ENCODE measurements around the gene HBEGF. TPM values are rescaled to one million over a fixed set of nuclear protein-coding genes. Genes with fewer than 3 reads are reported as not detected.

Gene HBEGF, protein sequence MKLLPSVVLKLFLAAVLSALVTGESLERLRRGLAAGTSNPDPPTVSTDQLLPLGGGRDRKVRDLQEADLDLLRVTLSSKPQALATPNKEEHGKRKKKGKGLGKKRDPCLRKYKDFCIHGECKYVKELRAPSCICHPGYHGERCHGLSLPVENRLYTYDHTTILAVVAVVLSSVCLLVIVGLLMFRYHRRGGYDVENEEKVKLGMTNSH
- total RNA-seq = under 0.01 and 1.2 TPM in 2 replicates

DNA sequence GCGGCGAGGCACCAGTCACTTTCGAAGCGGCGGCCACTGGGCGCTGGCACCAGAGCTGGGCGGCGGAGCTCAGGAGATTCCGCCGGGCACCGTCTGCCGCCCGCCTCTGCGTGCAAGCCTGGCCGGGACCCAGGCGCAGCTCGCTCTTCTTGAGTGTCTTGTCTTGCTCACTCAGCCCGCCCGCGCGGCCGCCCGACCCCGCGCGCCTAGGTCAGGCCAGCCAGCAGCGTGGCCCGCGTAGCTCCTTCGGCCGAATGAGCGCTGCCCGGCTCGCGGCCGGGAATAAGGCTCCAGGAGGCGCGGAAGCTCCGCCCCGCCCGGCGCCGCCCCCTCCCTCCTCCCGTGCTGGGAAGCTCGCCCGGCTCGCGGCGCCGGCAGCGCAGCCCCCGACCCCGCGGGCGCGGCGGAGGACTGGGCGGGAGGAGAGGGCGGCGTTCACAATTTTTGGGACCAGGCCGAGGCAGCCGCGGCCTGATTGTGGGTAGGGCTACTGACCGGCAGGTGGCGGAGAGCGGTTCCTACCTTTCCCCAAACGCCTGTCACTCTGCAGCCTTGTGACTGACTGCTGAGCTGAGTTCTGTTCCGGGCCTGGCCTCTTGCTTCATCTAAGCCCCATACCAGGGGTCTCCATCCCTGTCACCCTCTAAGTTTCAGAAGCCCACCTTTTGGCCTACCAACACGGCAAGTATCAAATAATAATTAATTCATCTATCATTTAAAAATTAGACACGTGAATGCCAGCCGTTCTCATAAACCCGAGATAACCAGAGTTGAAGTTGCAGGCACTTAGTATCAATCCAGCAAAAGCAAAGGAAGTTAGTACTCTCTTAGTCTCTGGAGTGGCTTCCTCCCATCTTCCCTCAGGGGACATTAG is at the start of gene HBEGF:
Gene HBEGF (minus strand): TSS at position 256 of the 874 bp plus-strand sequence. CDS start 275 bp downstream, outside the sequence.

DNA sequence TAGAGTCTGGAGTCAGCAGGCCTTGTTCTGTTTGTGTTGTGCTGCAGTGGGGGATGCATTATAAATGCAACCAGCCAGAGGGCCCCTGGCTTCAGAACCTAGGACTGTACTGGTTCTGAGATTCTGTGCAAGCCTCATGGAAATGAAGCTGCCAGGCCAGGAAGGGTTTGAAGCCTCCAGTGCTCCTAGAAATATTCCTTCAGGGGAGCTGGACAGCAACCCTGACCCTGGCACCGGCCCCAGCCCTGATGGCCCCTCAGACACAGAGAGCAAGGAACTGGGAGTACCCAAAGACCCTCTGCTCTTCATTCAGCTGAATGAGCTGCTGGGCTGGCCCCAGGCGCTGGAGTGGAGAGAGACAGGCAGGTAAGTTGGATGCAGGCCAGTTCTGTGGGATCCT is 13.7 kb upstream of the HBEGF start, which contains the start of gene SLC4A9:
Gene SLC4A9 (plus strand): TSS at position 94 of the 400 bp plus-strand sequence. CDS start 43 bp downstream, at position 137.

DNA sequence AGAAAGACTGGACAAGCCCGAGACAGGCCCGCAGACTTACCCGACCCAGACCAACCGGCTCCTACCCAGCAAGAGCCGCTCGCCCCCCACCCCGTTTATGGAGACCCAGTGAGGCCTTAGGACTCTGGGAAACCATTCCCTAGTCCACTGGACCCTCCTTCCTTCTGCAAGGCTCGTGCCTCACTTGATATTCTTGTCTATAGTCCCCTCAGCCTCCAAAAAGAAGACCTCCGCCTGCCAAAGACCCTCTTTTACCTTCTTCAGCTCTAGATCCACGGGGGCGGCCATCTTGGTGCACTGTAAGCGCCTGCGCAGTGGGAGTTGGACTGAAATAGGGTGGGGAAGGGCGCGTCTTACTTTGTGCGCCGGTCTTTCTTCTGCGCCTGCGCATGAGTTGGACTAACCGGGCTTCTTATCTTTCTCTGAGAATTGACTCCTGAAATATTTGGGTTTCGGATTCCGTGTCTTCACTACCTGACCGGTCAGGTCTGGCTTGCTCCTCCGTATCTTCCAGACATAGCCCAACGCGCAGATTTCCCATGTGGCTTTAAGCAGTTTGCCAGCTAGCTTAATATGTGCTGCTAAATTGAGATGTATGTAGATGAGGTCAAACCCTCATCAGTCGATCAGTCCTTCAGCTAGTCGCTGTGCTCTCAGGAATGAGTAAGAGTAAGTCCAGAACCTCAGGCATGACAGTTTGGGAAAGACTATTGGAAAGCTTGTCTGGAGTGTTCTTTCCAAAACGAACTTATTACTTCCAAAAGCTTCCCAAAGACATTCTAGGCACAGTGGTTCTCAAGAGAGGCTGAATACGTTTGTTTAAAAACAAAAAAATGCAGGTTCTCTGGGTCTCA is 43.4 kb downstream of the HBEGF start, which contains the start of gene PFDN1:
Gene PFDN1 (minus strand): TSS at position 316 of the 854 bp plus-strand sequence. CDS start 28 bp downstream, at position 288.

Other genes starting within 250 kb of the HBEGF start
- gene PURA, start 232.5 kb downstream of the HBEGF start, total RNA-seq = 16.2 and 19.2 TPM in 2 replicates
- gene IGIP, start 220.7 kb downstream of the HBEGF start, total RNA-seq = 4.8 and 7.5 TPM in 2 replicates
- 1.2 and 1.6 TPM in 2 replicates for gene CYSTM1, start 171.4 kb downstream of the HBEGF start, total RNA-seq
- 57.7 and 77.1 TPM in 2 replicates for gene PFDN1, start 43.5 kb downstream of the HBEGF start, total RNA-seq
- gene SLC4A9, start 13.6 kb upstream of the HBEGF start, total RNA-seq = not detected in 2 replicates
- 63.0 and 76.9 TPM in 2 replicates for gene ANKHD1, start 55.2 kb upstream of the HBEGF start, total RNA-seq
- 0.87 and 3.1 TPM in 2 replicates for gene EIF4EBP3, start 201.1 kb upstream of the HBEGF start, total RNA-seq
- 22.8 and 40.1 TPM in 2 replicates for gene SRA1, start 210.9 kb upstream of the HBEGF start, total RNA-seq
- 30.1 and 36.9 TPM in 2 replicates for gene APBB3, start 218.0 kb upstream of the HBEGF start, total RNA-seq
- gene SLC35A4, start 218.2 kb upstream of the HBEGF start, total RNA-seq = 17.3 and 47.3 TPM in 2 replicates